HG03457 (cell line): ENCODE measurements around the gene ZEB2.

Experiments
- ATAC-seq: cut with Tn5 transposase; IDR thresholded peaks from one replicate; pipeline ENCODE4 v1.9.1; 2021; ENCODE audit warnings: moderate number of reproducible peaks; ENCODE audit not compliant: unreplicated experiment

Gene ZEB2

DNA sequence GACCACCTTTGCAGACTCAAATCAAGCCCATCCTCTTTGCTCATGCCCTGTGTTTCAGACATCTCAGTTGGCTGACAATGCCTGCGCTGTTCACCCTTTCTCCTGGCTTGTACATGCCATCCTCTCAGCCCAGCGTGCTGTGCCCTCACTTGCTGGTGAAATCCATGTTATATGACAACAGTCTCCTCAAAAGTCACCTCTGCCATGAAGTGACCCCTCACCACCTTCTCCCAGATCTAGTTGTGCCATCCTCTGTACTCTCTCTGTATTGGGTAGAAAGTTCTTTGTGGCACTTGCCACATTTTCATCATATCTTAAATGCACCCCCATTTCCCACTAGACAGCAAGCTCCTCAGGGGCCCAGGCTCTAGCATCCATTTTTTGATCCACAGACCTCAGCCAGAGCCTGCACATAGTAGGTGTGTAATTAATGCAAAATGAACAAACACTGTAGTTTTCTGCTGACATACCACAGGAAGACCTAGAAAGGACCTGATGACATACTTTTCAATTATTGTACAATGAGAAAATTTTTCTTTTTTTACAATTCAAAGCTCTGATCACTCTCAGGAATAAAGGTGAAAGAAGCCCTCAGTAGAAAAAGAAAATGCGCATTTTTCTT lies 22.8 kb downstream of the ZEB2 start:
- no peak for ATAC-seq

DNA sequence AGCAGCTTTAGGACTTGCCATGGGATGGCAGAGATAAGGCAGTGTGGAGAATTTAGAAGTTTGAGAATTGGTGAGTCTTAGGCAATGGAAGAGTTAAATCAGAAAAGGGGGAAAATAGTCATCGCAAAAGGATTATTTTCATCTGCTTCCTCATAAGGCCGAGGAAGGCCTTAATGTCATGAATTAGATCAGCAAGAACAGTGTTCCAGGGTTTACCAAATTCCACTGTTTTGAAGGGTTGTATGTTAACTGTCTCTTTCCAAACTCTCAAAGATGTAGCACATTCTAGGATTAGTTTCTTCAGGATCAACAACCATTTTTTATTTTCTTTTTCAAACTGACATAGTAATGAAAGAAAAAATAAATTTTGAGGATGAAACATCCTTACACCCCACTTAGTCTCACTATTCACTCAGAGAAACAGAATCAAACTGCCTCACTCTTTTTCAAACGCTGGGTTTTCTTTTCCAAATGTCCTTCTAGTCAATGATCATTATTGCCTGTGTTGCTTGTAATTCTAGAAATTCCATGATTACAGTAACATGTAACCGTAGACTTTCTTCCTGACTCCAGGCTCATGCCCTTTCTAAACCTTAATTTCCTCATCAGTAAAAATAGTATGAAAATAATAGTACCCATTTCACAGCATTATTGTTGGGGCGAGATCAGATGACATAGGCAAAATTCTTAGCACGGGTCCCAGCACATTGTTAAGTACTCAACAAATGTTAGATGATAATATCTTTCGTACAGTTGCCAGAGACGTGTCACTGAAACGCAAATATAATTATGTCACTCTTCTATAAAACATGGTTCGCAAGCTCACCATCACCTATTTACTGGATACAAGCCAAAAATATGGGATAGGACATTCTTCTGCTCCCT lies 23.6 kb downstream of the ZEB2 start:
- ATAC-seq: no peak

DNA sequence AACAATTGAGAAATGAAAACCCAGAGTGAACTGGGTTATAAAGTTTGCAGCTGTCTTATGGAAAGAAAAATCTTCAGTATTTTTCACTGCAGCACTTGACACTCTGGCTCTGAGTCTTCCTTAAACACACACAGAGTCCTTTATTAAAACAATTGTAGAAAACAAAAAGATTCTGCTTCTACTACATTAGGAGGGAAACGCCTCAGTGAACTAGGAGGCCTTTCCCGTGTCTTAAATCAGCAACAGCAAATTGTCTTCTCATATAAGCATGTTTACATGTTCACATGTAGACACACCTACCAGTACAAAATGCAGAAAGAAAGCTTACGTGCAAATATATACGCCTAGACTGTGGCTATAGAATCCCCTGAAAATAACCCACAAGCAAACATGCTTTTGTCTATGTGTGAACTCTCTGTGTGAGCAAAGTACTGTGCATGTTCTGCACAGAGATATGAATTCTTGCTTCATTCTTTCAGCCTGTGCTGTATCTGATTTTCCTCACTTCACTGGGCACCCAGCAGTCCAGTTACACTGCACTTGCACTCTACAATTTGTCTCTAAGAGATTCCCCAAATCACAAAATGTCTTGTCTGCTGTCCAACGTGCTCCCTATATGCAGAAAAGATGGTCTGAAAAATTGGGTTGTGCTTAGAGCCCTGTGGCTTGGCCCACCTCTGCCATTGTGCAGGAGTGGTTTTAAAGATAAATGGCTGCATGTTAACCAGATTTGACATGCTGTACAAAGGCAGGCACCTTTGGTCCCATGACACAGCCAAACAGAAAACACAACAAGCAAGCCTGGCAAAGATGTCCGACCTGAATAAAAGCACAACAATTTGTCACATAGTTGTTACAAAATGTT lies 24.5 kb downstream of the ZEB2 start:
- ATAC-seq: no peak

DNA sequence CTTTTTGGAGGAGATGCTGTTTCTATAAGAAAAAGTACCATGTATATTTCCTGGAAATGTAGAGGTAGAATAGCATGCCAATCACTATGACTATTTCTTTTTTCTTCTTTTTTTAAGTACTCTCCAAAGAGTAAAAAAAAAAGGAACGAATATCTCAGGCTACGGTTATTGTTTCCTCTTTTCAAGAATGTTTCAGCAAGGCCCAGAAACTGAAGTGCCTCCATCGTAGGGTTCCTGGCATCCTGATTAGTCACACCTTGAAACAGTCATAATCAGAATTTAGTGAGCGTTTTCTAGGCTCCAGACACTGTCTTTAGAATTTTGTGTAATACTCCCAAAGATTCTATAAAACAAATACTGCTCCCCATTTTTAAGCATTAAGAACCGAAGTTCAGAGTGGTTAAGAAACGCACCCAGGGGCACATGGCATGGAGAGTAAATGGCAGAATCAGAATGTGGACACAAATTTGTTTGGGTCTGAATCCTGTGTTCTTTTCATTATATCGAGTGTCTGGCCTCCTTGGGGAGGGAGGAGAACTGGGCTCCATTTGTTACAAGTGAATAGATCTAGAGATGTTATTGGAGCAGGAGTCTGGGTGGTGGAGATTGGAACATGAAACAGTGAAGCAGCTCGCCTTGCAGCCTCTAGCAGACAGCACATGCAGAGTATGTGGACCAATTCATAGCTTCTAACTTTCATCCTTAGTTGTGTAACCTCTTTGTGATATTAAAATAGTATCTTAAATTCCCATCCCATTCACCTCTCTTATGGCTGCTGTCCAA lies 26.7 kb downstream of the ZEB2 start:
- ATAC-seq: no peak

DNA sequence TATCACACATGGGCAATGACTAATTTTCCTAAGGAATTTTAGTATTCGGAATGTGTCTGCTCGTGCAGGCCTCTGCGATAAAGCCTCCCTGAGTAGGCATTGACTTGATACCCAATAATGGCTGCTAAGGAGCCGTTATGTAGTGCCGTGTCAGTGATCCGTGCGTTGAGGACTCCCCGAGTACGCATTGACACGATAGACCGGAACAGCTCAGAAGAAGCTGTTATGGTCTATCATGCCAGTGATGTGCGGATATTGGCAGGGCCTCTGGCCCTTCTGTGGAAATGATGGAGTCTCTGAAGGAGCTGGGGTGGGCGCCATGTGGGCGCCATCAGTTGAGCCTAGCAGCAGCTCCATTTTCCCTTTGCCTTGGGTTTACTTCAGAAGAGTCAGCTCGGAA lies 29.1 kb downstream of the ZEB2 start:
- no peak for ATAC-seq

DNA sequence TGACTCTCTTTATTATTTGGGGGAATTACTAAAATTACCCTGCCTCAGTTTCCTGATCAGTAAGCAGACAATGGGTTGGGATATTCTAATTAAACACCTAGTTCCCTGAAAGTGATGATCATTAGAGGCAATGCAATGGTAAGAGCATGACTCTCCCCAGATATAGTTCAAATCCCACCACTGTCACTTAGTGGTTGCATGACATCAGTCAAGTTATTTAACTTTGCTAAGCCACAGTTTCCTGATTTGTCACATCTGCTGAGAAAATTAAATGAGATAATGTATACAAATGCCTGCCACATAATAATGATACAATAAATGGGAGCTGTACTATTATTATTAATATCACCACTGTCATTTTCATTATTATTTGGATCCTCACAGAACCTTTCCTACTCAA lies 29.9 kb downstream of the ZEB2 start:
- ATAC-seq: no peak

DNA sequence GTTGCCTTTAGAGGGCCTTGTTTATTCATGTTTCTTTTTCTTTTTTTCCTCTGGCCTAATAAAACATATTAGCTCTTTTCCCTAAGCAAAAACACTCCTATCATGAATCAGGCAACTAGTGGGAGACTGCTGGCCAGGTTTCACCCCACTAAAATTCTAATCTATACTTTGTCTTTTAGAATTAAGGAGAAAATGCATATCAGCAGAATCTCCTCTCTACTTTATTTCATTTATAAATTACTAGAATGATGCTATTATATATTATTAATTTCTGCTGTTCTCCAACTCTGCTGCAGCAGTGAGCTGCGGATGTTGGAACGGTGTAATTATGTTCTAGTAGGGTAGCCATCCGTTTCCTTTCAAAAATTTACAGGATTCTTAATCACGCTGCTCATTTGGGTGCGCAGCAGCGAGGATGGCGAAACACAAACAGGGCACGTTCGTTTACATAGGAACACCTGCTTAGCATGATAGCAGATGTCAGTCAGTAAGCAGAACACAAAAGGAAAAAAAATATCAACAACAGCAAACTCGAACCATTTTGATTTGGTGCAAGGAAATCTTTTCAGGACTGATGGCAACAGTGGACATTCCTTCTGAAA lies 30.5 kb downstream of the ZEB2 start:
- no peak for ATAC-seq

DNA sequence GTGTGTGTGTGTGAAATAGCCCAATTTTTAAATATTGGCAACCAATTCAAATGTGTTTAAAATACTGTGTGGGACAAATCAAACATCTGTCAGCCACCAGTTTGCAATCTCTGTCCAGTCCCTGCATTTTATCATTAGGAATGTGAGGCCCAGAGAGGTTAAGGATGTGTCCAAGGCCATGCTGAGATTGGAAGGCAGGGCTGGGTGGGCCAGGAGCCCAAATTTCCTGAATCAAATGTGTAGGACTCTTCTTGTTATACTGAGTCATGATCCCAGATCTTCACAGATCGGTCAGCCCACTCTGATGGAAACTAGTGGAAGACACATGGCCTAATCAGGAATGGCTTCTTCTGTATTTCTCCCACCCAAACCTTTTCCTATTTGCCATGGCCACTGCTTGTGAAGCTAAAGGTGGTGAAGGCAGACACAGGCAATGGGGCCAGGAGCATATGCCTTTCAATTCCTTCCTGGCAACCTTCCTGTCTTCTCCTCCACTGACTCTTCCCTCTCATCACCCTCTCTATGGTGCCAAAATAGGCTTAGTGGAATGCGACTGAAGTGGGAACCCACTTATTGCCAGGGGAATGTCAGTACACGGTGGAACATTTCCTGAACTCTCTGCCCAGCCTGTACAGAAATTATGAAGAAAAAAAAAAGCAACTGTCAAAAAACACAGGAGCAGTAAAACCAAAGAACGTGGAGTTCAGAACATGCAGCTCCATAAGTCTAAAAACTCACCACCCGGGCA lies 35.5 kb downstream of the ZEB2 start:
- ATAC-seq: no peak

DNA sequence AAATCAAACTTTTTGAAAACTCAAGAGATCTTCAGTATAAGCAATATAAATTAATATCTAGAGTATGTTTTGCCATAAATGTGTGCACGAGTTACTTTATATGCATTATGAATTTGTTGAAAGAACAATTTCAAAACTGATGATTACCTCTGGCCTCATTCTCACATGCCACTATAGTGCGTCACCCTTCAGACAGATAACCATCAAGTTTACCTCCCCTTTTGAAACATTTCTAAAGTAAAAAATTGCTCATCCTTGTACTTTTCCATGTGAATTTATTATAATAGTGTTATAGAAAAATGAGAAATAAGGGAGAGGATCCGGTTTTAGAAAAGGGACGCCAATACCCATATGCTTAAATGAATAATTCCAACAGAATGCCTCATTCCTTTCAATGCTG lies 38.3 kb downstream of the ZEB2 start:
- no peak for ATAC-seq

DNA sequence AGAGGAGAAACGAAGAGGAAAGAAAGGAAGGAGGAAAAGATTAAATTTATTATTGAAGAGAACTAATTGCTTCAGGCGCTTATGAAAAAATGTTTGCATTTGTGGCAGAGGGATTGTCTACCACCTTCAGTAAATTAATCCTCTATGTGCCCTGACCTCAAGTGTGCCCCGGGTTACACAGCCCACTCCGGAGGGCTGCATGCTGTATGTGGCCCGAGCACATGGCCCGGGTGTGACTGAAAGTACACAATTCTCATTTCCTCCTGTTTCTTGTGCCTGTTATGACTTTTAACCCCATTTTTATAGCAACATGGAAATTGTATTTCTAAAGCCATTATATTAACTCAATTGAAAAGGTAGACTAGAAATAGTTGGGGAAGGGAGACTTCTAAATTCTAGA lies 38.8 kb downstream of the ZEB2 start:
- ATAC-seq: no peak

DNA sequence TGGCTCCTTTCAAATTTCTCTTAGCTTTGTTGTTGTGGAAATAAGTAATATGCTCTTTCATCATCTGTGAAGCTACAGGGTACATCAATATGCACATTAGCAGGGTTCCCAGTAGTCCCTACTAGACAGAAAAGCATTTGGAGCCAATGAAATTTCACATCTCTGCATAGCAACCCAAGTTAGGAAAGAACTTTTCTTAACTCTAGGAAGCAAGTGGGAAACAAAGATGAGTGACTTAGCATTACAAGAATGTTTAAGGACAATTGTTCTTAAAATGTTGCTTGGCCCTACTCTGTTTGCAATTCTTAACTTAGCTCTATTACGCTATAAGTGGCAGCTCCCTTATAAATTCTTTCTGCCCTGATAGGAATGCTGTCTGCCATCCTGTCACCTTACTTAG lies 39.6 kb downstream of the ZEB2 start:
- no peak for ATAC-seq

DNA sequence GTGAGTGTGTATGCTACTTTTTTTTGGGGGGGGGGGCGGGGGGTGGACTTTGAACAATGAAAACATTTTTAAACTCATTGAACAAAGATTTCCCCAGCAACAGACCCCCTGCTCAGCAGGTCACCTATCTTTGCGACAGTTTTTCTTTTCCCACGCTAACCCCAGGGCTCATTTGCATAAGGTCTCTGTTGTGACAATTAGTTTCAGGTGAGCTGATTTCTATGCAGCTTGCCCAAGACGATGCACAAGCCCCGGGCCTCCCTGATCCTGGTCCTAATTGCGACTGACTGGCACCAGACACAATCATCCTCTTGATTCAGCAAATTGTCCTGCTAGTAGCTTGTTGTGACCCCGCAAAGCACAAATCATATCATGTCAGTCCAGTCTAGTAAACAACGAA lies 40.3 kb downstream of the ZEB2 start:
- ATAC-seq: no peak

DNA sequence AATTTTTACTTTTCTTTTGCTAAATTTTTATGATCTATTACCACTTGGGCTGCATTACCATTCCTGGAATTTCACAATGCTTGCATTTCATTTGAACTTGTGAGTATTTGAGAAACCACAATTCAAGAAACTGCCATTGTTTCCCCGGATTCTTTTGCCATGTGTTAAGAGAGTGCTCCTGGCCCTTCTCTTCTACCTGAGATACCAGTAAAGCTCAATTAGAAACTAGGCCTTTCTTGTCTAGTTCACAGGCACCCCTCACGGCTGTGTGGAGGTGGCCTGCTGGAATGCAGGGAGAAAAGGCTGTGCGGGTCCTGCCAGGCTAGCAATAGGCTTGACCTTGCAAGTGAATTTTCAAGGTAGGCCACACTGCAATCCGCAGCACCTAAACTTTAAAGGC lies 40.8 kb downstream of the ZEB2 start:
- no peak for ATAC-seq

DNA sequence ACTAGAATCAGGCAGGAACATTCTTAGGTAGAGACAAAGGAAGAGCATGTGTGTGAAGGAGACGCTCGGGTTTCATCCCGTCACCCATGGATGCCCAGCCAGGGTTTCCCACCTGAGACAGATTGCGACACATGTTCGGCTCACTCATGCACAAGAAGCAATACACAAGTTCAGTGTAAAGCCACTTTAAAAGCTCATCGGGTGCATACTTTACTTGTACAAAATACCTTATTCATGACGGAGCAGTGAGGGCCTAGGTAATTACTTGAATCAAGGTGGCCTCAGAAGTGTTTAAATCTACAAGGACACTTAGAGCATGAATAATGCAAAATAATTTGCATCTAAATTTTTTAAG lies 42.0 kb downstream of the ZEB2 start:
- no peak for ATAC-seq

DNA sequence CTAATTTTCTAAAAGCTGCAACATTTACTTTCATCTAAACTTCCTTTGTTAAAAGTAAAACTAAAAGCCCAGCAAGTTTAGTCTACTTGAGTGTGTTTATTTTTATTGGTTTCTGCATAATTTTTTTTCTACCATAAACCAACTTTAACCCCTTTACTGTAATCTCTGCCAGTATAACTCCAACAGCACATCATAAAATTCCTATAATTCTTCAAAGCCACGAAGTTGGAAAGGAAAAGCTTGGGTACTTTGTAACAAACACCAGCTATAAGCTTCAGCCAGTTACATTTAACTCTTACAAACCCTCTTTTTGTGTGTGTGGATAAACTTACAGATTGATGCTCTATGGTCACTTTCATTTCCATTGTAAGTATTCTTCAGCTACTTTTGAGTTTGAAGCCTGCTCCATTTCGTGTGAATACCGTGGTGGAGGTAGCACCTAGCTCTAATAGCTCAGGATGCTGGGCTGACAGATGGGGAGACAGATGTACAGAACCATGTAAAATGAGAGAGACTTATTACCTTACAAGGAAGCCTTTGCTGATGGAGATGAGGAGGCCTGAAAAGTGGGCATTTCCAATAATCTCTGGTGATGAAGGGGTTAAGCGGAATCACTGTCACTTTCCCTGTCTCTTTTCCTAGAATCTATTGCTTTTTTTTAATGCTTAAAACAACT lies 42.5 kb downstream of the ZEB2 start:
- no peak for ATAC-seq

DNA sequence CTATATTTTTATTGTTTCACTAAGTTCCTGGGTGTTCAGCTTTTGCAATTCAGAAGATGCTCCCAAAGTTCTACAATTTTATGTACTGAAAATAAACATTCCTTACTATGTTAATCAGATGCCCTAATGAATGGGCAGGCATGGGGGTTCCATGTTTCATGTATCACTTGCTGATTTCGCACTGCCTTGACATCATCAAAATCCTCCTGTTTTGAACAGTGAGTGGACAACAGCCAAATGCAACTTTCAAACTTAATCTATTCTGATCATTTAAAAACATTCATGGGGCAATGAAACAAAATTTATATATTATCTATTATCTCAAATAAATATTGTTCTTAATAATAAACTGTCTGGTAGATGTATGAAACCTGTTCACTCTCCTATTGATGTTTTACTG lies 43.2 kb downstream of the ZEB2 start:
- ATAC-seq: no peak

DNA sequence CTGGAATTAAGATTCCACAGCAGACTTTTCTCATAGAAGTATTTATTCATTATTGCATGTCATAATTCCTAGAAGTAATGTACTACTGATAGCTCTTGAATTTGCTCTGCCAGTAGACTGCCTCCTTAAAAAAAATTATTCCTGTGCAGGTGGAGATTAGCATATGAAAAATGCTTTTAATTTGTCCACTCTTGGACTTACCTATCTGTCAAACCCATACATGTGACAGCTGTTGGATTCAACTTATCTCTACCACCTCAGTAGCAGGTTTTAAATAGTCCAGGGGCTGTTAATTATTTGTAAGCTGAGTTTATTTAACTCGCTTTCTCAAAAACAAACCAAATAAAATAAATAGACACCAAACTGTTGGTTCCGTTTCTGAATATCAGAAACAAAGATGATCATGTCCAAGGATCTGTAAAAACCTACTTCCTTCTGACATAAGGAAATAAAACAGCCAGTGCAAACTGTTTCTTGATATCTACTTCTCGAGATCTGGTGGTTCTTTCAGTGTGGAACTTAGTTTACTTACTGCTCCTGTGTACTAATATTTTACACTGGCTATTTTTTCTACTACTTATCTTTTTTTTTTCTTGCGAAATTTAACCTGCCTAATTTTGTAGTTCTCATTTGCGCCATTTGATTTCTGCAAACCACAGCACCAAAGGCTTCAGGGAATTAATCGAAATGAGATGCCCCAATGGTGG lies 44.2 kb downstream of the ZEB2 start:
- no peak for ATAC-seq

DNA sequence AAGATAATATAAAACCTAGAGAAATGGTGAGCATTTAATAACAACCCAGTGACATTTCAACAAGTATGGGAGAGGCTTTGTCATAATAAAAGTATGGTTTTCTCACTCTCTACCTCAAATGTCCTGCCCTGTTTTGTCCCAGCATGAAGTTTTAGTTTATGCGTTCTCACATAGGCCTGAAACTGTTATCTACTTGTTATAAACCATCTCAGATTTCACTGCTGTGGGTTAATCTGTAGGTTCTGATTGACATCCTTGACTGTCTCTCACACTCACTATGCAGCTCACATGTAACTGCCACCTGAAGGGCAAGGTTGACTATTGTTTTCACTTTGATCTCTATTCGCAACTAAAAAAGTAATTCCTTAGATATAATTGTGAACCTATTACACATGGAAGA lies 44.9 kb downstream of the ZEB2 start:
- no peak for ATAC-seq

DNA sequence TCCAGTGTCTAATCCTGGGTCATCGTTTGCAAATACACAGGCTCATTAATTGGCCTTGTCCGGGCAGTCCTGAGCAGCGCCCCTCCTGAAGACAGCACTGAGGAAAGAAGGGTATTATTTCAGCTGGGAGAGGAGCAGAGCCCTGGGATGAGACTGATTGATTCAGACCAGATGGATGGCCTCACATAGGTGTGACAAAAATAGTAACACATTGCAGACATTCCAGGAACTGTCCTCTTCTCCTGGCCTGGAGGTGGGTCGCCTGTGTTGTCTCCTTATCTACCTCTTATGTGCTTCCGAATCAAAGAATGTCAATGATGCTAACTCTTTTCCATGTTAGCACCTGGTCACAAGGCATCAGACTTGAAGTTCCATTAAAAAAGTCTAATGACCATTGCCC lies 45.9 kb downstream of the ZEB2 start:
- no peak for ATAC-seq
